NCI-H1092 (cell line): ENCODE data around the gene PTH1R.

ENCODE experiments used
- DNase-seq: peaks from one replicate; lab custom pipeline; 2025; lab: John Stamatoyannopoulos, UW

PTH1R gene

DNA sequence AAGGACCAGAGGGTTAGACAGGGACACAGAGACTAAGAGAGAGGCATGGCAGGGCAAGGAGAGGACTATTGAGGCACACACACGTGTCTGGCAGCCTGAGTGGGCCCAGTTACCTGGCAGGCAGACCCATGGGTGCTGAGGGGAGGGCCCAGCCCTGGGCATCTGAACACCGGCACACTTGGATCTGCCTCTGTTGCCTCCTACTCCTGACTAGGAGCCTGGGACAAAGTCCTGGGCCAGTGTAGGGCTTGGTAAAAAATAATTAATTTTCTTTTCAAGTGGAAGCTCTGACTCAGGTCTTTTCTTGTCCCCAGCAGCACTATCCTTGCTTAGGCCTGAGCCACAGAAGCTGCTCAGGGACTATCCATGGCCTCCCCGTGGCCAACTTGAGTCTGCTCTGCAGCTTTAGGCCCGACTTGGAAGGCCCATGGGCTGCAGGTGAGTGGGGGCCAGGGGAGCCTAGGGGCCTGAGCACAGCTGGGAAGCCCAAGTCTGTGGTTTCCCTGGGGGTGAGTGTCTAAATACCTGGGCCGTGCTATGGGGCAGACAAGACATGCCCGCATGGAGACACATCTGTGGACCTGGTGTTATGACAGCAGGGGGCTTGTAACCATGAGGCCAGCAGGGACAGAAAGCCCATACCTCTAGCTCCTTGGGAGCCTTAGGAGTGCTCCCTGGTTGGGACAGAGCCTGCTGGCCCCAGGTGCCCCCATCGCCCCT is at the start of gene PTH1R:
Gene PTH1R (plus strand): TSS at position 316 of the 720 bp plus-strand sequence. CDS start 5,839 bp downstream, outside the sequence.
- DNase-seq, result no peak

DNA sequence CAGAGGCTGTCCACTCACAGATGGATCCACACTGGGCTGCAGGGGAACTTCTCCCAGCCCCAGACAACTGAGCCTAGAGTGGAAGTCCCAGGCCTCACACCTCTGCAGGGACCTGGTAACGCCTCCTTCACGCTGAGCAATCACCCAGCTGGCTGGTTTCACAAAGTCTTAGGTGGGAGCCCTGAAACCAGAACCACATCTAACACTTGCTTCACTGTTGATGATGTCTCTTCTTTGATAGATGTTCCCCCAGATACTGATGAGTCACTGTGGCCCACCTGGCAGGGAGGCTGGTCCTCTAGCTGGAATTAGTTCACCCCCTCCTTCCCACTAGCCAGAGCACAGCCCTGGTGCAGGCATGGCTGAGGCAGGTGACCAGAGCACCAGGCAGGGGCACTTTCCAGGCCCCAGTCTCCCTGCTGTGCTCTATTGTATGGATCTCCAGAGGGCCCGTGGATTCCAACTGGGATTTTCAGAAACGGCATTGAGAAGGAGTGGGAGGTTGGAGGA is 47.8 kb upstream of the PTH1R start:
- DNase-seq, result no peak

DNA sequence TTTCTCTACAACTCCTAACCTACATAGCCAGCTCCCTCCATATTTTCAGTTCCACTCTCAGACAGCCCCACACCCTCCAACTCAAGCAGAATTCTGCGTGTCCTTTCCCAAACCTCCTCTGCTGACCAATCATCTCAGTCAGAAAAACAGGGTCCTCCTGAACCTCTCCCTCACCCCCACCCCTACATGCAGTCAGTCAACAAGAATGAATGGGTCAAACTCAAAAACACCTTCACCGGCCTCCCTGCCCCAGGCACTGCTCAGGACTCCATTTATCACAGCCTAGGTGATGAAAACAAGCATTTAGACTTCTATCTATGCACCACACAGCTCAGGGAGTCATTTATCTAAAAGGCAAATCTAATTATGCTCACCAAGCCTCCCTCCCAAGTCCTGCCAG is 46.7 kb upstream of the PTH1R start:
- DNase-seq, result no peak

DNA sequence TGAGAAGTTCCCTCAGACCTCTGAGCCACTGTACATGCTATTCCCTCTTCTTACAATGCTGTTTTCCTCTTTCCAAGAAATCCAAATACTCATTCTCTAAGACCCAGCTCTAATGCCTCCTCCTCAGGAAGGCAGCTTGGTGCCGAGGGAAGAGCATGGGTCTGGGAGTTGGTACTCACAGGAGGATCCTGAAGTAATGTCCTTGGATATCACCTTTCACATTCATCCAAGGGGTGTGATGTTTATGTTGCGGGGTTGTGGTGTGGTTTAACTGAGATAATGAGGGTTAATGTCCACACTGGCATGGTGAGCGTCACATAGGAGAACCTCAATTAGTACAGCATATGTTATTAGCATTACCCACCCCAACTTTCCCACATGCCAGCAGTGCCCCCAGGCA is 46.2 kb upstream of the PTH1R start:
- DNase-seq, result no peak

DNA sequence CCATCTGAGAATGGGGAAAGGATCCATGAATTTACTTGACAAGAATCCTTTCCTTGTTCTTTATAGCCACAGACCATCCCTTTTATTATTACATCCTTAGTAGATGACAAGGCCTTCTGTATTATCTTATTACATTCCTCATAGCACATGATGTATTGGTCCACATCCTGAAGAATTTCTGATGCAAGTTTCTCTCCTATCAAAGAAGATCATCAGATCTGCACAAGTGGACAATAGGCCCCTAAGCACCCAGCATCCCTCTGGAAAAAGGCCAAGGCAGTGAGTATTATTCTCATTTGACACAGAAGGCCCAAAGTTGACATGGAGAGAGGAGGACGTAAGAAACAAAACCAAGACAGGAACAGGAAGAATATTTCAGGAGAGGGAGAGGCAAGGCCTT is 45.7 kb upstream of the PTH1R start:
- DNase-seq, result no peak

DNA sequence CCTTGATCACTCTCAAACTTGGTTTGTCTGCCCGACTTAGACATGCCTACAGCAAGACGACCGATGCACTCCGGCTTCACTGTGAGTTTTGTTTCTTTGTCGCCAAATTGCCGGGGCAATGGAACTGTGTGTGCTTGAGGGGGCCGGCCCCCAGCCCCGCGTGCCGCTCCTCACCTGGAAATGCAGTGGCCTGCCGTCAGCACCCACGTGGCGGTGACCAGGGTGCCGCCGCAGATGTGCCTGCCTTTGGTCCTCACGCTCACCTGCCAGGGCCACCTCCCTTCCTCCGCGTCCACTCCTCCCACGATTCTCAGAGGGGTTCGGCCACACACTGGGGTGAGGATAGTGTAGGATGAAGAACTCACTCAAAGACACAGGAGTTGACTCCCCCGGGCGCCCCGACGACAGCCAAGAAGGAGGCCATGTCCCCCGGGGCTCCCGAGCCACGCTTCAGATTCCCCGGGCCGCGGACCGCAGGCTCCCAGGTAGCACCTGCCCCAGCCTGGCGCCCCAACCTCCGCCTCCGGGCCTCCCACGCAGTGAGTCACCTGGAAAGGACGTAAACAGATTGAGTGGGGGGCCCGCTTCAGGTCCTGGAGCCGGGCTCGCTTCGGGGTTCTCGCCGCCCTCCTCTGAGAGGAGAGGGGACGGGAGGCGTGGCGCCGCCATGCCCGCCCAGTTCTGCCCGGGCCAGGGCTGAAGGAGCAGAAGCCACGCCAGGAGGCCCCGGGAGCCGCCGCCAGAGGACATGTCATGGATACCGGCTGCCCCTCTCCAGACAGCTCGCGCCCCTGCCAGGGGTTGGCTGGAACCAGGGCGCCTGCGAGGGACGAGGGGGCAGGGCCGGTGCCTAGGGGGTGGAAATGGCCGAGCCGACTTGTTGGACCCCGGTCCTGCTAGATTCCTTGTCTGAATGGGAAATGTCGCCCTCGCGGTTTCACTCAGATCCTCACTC is 43.9 kb upstream of the PTH1R start:
- DNase-seq, result no peak

DNA sequence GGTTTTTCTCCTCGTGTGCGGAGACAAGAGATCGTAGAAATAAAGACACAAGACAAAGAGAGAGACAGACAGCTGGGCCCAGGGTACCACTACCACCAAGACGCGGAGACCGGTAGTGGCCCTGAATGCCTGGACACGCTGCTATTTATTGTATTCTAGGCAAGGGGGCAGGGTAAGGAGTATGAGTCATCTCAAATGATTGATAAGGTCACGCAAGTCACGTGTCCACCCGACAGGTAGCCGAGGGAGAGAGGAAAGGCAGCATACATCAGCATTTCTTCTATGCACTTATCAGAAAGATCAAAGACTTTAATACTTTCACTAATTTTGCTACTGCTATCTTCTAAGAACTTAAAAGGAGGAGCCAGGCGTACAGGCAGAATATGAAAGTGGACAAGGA is 42.5 kb upstream of the PTH1R start:
- DNase-seq, result no peak

DNA sequence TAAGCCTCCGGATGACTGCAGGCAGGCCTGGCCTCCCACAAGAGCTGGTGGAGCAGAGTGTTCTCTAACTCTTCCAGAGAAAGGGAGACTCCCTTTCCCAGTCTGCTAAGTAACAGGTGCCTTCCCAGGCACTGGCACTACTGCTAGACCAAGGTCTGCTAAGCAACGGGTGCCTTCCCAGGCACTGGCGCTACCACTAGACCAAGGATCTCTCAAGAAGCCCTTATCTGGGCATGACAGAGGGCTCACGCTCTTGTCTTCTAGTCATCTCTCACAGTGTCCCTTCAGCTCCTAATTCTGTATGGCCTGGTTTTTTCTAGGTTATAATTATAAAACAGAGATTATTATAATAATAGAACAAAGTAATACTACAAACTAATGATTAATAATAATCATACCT is 42.0 kb upstream of the PTH1R start:
- DNase-seq, result no peak

DNA sequence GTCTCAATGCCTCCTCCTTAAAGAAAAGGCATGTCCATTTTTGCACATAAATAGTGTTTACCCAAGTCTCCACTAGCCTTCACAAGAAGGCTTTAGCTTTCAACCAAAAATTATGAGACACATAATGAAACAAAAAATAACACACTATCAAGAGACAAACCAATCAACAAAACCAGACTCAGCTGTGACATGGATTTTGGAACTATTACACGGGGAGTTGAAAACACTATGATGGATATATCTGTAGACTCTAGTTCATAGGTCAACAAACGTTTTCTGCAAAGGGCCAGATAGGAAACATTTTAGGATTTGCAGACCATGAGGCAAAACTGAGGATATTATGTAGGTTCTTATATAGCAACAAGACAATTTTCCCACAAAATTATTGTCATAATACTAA is 39.2 kb upstream of the PTH1R start:
- DNase-seq, result no peak

DNA sequence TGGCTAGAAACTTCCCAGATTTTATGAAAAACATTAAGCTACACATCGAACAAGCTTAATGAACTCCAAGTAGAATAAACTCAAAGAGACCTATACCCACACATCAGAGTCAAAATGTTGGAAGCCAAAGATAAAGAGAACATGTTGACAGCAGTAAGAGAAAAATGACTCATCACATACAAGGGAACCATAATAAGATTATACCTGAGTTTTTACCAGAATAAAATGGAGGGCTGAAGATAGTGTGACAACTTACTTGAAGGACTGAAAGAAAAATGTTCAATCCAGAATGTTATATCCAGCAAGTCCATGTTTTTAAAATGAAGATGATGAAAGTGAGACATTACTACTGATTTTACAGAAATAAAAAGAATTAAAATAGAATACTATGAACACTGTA is 37.0 kb upstream of the PTH1R start:
- DNase-seq, result no peak

DNA sequence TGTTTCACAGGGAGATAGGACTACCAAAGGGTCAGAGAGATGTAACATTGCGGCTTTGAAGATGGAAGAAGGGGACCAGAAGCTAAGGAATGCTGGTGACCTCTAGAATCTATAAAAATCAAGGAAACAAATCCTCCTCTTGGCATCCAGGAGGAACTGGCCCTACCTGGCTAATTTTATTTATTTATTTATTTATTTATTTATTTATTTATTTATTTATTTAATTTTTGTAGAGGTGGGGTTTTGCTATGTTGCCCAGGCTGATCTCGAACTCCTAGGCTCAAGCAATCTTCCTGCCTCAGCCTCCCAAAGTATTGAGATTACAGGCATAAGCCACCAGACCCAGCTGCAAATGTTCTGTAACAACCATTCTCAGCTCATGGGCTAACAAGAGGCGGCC is 34.0 kb upstream of the PTH1R start:
- DNase-seq, result no peak

DNA sequence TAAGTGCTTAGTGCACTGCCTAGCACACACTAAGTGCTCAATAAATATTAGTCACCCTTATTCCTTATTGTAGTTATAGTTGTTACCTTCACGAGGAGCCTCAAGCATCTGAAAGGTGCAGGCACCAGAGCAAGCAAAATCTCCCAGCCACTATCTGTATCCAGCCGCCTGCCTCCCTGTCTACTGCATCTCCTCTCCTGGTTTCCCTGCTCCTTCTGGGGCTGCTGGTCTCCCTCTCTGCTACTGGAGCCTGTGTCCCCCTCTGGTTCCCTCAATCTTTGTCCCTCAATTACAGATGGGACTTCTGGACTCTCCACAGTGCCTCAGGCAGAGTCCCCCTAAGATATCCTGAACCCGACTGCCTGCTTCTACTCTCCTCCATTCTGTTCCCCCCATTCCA is 33.1 kb upstream of the PTH1R start:
- DNase-seq, result no peak

DNA sequence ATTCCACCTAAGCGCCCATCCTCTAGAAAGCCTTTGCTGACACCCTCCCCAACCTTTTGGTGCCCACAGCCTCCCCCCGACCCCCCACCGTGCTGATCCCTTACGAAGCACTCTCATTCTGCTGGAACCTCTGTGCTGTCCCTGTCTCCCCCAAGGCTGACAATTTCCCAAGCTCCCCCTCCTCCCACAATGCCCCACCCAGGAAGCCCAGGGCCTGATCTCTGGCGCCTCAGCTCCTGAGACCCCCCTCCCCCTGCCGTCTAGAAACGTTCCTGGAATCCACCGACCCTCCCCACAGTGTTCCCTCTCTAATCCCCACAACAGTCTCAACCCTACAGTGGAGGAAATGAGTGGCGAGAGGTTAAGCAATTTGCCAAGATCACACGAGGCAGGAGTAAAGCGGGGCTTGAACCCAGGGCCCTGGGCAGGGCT is 32.6 kb upstream of the PTH1R start:
- DNase-seq, result no peak

DNA sequence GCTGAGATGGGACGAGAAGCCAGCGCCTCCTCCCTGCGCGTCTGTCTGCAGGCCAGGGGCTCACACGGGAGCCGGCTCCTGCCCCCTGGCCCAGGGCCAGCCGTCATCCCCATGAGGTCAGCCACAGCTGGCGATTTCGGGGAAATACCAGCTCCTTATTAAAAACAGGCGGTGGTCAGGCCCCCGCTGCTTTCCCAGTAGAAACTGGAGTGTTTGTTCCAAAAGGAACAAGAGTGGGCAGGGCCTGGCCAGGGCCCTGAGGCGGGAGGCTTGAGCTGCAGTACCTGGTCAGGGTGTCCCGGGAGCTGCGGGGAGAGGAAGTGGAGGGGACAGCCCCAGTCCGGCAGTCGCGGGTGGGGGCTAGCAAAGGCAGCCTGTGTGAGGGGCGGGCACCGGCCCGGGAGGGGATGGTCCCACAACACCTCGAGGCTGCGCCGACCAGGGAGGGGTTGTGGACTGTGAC is 32.1 kb upstream of the PTH1R start:
- no peak for DNase-seq

DNA sequence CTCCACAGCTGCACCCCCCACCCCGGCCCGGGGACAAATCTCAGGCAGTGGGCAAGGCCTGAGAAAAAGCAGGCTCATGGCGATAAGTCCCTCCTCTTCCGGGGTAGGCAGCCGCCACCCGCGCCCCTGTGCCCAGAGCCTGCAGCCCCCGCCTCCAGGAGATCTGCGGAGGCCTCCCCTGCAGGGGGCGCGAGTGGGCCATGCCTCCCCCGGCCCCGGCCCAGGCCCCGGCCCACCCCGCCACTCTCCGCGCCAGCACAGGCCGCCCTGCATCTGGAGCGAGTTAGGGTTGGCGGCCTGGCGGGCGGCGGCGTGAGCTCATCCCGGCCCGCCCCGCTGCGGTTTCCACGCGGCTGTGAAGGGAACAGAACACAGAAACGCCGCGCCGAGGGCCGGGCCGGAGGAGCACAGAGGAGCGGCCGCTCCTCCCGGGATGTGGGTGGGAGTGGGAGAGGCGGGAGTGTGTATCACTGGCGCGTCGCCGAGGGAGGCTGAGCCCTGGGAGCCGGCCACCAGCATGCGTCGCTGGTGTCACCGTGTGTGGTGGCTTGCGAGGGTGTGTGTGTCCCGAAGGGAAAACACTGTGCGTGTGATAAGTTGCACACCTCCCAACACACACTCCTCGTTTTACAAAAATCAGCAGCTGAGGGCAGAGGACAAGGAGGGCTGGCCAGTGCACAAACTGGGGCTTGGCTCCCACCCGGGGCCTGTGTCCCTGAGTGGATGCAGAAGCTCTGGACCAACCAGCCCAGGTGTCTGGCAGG is 31.5 kb upstream of the PTH1R start:
- DNase-seq, result peak; percentile 31

DNA sequence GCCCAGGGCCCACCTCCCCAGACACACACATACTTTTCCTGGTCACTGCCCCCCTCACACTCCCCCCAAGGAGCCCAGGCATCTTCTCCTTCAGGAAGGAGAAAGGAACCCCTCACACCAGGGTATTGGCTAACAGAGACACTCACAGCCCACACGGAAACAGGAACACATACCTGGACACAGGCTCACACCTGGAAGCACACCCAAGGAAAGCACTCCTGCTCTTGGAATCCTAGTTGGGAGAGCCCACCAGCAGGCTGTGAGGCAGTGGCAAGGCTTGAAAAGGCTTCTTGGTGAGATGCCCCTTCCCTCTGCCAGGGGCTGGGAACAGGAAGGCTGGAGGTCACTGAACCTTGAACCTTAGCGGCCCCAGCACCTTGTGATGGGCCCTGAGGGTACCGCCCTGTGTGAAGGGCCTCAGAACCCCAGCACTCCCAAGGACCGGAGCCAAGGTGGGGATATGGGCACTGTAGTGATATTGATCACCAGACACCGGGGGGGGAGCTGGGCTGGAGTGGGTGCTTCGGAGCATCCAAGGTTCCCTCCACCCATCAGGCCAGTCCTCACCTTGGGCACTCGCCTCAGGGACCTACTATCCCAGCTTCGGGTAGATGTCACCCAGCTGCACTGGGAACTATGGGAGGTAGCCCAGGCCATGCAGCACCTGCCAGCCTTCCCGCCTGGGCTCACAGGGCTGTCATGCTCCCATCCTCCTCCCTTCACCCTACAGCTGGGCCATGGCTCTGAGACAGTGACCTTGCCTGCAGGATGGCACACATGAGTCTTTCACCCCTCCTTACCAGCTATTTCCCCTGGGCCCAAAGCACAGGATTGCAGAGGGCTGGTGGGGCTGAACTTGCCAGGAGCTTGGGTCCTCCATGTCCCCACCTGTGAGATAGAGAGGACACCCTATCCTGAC is 30.6 kb upstream of the PTH1R start:
- no peak for DNase-seq

DNA sequence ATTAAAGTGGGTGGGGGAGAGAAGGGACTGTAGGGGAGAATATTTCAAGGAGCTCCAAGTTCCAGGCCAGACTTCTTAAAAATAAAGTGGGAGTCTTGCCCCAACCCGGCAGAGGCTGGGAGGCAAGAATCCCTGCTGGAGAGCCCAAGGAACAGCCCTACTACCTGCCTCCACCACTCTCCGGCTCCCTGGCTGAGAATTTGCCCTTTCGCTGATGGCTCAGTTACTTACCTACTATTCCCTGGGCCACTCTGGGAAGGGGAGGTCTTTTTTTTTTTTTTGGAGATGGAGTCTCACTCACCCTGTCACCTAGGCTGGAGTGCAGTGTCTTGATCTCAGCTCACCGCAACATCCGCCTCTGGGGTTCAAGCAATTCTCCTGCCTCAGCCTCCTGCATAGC is 29.8 kb upstream of the PTH1R start:
- DNase-seq, result no peak

DNA sequence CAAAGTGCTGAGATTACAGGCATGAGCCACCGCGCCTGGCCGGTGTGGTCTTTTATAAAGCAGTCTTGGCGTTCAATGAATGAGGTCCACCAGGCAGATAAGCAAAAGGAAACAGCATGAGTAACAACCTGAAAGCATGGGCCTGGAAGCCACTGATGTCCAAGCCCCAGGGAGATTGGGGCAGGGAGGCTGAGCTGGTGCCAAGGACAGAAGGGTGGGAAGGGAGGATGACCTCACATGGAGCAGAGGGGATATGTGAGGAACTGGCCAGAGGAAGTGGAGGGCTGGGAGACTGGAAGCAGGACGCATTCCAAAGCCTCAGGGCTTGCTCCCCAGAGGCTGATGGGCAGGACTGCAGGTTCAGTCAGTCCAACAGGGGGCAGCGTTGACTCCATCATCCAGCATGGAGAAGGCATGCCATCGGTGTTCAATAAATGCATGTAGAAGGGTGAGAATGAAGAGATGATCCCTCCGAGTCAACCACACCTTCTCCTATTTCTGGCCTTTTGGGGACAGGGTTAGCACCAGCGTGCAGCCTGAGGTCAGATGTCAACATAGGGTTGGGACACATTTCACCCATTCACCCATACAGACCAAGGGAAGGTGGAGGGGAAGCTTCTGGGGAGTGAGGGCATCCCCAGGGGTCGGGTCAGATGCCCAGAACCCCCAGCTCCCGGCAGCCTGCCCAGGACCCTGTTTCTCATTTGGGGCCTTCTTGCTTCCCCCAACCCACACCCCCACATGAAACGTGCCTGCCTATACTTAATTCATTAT is 29.1 kb upstream of the PTH1R start:
- no peak for DNase-seq

DNA sequence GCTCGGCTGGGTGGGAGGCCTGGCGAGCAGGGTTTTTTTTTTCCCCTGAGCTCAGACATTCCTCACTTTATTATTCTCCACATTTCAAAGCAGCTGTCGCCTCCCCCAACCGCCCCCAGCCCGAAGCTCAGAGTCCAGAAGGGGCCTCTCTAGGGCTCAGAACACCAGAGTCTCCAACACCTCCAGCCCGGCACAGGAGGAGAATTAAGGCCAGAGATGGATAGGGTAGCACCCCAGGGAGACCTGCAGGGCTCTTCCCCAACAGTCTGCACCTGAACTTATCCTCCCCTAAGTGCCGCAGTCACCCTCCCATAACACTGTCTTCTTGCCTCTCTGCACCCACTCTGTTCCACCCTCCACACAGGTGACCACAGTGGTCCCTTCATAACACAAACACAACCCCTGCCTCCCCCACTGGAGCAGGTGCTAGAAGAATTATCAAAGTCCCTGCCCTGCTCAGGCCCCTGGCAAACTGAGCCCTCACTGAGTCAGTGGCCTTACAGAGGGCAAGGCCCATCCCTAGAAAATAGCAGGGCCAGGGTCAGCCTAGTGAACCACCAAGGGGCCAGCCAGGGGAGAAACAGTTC is 28.4 kb upstream of the PTH1R start:
- no peak for DNase-seq
